ENCODE measurements around the gene SLC40A1.
"Not testable (repeated sequence)": the region's sequence is repeated elsewhere in the genome, so short reads cannot be mapped to it uniquely, and the experiment has no call there.

SLC40A1 gene, protein sequence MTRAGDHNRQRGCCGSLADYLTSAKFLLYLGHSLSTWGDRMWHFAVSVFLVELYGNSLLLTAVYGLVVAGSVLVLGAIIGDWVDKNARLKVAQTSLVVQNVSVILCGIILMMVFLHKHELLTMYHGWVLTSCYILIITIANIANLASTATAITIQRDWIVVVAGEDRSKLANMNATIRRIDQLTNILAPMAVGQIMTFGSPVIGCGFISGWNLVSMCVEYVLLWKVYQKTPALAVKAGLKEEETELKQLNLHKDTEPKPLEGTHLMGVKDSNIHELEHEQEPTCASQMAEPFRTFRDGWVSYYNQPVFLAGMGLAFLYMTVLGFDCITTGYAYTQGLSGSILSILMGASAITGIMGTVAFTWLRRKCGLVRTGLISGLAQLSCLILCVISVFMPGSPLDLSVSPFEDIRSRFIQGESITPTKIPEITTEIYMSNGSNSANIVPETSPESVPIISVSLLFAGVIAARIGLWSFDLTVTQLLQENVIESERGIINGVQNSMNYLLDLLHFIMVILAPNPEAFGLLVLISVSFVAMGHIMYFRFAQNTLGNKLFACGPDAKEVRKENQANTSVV

DNA sequence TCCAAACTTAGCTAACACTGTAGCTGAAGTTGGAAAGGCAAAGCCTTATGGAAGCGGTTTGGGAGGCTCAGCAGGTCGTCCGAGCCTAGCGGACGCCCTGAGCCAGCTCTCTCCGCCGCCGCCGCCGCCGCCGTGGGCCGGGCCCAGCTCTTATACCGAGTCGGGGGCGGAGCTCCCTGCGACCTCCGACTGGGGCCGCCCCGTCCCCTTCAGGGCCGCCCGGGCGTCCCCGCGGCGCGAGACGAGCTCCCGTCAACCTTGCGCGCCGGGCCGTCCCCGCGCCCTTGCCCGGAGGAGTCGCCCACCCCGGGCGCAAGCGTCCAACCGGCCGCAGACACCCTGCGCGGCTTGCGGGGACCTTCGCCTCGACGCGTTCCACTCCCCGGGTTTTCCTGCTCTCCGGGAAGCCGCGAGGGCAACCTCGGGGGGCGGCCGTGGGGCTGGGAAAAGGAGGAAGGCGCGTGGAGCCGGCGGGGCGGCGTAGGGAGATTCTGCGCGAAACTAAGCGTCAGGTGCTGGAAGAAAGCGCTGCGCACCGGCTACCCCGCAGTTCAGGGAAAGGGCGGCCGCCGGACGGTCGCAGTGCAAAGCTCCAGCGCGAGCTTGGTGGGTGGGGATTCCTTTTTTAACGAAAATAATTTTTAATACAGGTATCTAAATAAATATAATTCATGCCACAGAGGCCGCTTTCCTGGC lies at the start of gene SLC40A1:
SLC40A1 (minus strand) TSS at position 129 of the 696 bp plus-strand sequence. CDS start 326 bp downstream, outside the sequence.
- DNase-seq (ENCODE audit: low read depth), result no peak

DNA sequence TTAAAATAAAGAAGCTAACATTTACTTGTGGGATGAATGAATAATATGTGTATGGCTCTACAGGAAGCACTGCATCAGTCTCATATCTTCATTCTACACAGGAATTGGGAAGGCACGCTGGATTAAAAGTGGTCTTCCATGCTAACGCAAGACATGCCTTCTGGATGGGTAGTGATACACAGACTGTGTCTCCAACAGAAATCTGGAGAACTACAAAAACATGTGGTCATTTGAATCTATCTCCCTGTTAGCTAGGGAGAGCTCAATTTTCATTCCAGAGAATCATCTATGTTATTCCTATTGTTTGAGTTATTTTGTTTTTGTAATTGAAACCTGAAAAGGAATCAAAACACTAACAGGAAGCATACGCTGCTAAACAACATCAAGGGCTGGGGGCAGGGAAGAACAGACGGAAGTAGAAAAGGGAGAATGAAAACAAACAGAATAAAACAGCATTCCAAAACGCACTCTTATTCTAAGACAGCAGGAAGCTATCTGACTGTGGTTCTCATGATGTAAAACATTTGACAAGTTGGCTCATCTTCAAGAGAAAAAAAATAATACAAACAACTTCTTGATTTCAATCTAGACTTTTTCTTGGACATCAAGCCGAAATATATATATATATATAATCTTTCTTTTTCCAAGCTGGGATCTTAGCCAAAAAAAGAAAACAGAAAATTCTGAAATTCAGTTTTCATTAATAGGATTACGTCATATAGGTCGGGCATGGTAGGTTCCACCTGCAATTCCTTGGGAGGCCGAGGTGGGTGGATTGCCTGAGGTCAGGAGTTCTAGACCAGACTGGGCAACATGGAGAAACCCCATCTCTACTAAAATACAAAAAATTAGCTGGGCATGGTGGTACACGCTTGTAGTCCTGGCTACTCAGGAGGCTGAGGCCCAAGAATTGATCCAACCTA lies 49.2 kb upstream of the SLC40A1 start:
- DNase-seq (ENCODE audit: low read depth), result no peak

DNA sequence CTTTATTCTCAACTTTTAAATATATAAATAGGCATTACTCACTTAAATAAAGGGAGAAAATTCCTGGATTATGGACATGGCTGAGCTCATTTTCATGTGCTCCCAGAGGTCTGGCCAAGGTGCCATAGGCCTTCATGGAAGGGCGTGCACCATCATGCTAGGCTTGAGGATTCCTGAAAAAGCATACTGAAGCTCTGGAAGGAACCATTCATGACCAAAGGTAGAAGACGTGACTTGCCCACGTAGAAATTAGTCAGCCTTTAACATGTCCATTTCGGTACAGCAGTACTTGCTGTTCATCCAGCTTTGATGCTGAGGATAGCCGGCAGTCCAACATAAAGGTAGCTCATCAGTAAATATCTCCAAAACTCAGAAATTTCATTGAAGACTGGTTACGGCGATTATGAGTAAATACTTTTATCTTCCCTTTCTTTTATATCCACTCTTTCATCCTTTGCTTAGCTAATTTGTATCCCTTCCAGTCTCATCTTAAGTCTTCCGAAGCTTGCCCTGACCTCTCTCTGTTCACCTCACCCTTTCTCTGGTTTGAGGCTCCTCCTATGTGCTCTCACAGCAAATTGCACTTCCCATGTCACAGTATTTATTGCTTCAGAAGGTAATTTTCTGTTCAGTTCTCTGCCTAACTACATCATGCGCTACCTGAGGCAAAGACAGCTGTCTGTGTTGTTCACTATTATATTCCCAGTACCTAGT lies 48.4 kb upstream of the SLC40A1 start:
- no peak for DNase-seq (ENCODE audit: low read depth)

DNA sequence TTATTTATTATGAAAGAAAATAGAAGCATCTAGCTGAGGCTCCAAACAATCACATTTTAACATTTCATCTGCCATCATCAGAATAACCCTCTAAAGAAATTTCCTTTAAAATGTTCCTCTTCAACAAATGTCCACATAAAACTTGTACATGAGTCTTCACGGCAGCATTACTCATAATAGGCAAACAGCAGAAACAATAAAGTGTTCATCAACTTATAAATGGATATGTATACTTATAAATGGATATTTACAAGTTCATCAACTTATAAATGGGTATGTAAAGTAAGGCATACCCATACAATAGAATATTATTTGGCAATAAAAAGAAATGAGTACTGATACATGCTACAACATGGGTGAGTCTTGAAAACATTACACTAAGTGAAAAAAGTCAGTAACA lies 47.2 kb upstream of the SLC40A1 start:
- no peak for DNase-seq (ENCODE audit: low read depth)

DNA sequence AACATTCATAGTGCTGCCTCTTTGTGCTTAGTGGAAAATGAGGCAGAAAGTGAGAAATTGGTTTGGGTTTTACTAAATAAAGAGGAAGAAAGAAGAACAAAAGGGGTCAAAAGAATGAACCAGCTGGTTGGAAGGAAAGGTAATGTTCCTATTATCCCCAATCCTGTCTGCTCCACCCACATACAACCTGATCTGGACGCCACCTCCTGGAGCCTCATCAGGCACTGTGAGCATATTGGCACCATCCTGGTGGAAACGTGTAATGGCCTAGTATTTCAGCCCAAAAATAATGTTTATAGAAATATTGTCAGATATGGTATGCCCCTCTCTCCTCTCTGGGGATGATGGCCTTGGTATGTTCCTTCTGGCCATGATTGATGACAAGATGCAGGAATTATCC lies 45.0 kb upstream of the SLC40A1 start:
- no peak for DNase-seq (ENCODE audit: low read depth)

DNA sequence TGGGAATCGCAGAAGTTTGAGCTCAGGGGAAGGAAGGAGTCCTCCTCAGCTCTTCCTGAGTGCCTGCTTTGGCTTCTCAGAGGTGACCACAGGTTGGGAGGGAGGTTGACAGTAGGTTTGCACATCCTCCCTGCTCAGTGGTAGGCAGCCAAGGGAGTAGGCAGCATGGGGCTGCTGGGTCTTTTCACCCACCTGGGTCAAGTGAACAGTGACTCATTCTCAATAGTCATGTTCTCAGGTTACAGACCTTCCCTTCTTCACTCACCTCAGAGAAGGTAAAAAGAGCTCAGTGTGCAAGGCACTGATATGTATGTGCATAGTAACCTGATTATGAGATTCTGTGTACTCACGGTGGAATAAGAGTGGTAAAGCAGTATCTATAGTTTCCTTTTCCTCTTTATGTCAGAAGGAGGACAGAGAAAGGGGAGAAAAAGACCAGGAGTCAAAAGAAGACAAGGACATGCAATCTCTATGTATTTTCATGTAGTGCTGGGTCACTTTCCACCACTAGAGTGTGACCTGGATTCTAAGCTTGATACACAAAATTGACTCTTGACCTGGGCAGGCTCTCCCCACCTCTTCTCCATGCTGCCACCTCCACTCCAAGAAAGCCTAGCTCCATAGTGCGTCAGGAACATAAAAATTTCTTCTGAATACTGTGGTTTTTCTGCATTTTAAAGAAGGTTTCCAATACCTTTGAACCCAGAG lies 44.2 kb upstream of the SLC40A1 start:
- no peak for DNase-seq (ENCODE audit: low read depth)

DNA sequence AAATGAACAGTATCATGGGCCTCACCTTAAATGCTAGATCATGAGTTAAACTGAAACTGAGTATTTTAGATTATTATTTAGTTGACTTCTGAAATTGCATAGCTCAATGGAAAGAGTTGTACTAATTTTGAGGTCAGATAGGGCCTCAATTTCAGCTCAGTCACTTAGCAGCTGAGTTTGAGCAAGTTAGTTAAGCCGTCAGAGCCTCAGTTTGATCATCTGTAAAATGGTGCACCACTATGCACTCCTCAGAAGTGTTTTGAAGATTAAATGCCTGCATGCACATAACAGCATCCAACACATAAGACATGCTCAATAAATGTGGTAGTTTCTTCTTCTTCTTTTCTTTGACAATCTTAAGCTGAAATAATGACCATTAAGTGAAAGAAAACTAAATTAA lies 42.5 kb upstream of the SLC40A1 start:
- DNase-seq (ENCODE audit: low read depth), result no peak

DNA sequence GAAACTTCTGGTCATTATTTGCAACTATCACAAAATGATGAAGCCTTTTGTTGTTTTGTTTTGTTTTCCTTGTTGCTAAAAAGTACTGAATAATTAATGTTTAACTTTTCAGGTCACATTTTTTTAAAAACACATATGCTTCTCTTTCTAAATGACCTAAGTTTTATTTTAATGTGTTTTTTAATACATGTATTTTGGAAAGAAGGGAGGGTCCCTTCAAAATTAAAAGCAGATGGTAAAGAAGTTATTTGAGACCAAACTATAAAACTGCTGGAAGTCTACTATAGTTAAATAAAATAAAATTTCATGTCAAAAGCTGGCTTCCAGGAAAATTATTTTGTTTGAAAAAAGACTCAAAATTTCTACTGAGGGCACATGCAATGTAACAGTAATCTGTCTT lies 41.2 kb upstream of the SLC40A1 start:
- no peak for DNase-seq (ENCODE audit: low read depth)

DNA sequence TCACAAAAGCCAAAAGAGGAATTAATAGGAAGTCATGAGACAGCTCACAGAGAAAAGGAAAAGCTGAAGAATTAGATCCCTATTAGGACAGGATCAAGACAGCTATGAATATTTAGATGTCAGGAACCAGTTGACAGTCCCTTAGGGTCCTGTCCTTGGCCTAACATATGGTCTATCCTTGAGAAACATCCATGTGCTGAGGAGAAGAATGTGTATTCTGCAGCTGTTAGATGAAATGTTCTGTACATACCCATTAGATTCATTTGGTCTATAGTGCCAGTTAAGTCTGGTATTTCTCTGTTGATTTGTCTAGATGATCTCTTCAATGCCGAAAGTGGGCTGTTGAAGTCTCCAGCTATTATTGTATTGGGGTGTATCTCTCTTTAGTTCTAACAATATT lies 37.6 kb upstream of the SLC40A1 start:
- no peak for DNase-seq (ENCODE audit: low read depth)

DNA sequence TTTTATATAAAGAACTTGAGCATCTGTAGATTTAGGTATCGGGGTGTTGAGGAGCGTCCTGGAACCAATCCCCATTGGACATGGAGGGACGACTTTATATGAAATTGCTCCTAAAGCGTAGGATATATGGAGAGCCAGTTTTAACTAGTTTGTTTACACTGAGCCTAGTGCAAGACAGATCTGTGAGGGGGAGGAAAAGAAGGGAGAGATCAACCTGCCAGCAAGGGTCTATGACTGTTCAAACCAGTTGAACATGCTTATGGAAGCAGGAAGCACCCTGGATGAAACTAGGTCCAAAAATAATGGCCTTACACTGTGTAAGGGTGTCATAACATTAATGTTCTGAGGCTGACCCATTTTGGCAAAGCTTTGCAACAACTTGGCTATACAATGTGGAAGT lies 34.0 kb upstream of the SLC40A1 start:
- DNase-seq (ENCODE audit: low read depth), result no peak

DNA sequence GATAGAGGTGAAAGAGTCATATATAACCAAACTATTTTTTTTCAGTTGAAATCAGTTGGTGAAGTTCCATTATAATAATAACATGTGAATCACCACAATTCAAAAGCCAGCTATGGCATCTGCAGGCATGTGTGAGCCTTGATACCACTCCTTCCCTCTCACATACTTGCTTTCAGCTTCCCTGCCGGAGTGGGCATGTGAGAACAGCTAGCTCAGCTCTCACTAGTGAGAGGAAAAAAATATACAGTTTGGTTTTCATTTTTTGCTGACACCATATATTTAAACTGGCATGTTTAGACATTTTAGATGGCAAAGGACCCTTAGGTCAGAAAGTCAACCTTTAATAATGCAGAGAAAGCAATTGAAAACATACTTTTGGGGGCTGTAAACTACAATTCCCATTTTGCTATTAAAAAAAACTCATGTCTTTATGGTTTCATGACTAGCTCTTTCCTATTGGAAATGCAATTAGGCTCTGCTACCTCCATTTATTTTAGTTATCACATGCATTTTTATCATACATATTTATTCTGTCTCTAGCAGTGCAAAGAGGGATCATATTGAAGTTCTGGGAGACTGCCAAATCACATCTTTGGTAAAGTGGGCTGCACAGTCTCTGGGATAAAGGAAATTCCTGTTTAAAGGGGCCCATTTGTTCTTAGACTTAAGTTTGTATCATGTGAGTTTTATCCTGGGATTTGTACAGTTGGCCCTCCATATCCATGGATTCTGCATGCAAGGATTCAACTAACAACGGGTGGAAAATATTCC lies 33.2 kb upstream of the SLC40A1 start:
- DNase-seq (ENCODE audit: low read depth), result no peak

DNA sequence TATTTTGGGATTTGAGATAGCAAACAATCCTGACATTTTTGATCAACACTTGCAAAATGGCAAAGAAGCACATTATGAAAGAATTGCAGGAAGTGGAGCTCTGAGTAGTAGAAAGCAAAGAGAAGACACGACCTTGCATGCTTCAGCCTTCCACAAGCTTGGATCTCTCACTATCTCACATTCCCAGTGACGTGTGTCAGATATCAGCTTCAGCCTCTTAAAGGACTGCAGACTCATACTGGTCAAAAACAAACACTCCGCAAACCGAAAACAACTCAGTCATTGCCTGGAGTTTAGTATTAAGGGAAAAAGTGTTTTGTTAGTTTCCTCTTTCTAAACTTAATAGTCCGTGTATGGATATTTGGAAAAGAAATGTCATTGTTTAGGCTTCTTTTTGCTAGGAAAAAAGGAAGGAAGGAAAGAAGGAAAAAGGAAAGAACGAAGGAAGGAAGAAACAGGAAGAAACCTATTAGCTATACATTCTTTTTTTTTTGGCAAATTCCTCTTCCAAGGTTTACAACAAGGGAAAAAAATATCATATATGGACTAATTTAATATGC lies 32.6 kb upstream of the SLC40A1 start:
- DNase-seq (ENCODE audit: low read depth), result peak; percentile 91

DNA sequence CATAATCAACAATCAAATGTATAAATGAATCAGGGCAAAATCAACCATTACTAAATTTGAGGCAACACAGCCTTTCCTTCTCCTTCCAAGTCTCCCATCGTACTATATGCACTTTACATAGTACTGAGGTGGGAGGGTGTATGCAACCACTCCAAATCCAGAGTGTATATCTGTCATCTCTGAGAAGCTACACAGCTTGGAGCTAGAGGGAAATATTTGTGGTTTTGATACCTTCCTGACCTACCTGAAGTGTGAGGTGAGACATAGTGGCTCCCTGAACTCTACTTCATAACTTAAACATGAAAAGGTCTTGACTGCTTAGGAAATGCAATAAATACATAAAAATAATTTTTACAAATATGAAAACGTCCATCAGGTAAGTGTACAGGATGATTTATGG lies 30.1 kb upstream of the SLC40A1 start:
- no peak for DNase-seq (ENCODE audit: low read depth)

DNA sequence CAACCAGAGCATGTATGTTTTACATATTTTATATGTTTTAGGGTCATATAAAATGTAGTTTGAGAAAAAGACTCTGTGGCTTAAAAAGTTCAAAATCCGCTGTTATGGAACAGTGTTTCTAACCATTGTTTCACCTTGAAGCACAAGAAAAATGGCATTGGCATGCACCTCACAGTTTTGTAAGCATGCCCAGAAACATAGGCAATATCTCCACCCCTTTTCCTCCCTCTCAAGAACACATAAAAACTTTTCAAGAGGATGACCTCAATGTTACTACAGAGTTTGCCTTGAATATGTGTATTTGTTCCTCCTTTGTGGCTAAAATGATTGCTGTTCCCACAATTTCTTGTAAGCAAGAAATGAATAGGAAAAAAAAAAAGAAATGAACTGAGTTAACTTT lies 29.3 kb upstream of the SLC40A1 start:
- DNase-seq (ENCODE audit: low read depth), result no peak

DNA sequence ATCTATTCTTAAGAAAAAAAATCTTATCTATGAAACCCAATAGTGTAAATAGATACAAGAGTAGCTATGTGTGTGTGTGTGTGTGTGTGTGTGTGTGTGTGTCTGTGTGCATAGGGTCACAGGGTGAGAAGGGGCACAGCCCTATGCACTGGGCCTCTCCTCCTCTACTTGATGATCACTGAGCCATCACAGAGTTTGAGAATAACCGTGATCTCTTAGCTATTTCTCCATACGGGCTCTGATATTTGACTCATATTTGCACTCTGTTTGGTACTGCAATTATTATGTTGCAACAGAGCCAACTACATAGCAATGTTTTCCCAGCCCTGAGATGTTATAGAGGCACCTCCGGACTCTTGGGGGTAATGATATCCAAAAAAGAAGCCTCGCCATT lies 28.8 kb upstream of the SLC40A1 start:
- DNase-seq (ENCODE audit: low read depth), result no peak

DNA sequence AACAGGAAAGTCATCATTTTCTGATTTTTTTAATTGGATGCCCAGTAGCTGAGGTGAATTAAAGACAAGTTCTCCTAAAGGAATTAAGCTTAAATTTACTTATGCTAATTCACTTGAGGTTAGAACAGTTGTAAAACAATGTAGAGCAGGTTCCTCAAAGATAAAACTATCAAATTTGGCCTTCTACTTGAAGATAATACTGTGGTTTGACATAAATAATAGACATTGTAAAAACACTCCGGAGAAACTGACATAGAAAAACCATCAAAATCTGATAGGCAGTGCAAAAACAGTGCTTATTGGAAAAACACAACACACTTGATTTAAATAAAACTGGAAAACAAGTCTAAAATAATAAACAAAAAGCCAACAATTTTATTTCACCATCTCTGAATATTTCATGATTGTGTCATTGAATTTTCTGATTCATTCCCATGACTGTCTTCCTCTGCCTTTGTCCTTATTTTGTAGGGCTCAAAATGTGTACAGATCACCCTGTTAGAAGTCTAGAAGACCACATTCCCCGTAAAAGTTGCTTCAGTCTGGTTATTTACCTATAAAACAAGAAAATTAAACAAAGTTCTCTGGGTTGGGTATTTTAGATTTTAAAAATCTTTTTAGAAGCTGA lies 28.3 kb upstream of the SLC40A1 start:
- DNase-seq (ENCODE audit: low read depth), result no peak

DNA sequence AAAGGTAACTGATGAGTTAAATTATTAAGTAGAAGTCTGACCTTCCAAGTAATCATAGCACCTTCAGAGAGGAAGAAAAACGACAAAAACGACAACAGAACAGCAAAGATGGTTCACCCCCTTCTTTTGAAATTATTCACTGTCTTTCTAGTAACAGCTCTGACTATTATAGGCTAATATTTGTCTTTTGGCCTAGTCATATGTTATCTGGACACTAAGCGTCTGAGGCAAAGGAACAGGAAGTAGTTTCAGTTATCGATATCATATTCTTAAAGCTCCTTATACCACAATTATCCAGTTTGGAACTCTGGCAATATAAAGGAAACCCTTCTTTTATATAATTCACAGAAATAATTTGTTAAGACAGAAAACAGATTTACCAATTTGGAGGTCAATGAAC lies 27.6 kb upstream of the SLC40A1 start:
- DNase-seq (ENCODE audit: low read depth), result no peak

DNA sequence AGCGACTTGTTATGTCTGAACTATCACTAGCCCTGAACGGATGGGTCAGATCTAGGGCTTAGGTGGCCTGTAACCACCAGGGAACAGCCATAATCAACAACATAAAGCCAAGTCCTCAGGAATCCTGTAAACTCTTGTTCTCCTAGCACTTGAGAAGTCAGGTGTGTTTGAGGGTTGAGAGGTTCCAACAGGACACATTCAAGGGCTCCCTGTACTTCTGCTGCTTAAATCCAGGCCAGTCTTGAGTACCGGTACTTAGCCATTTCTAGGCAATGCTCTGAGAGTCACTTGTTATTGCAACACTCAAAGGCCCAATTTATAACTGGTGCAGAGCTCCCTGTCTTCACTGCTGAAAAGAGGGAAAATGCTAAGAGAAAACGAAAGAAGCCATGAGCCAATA lies 21.6 kb upstream of the SLC40A1 start:
- DNase-seq (ENCODE audit: low read depth), result no peak

DNA sequence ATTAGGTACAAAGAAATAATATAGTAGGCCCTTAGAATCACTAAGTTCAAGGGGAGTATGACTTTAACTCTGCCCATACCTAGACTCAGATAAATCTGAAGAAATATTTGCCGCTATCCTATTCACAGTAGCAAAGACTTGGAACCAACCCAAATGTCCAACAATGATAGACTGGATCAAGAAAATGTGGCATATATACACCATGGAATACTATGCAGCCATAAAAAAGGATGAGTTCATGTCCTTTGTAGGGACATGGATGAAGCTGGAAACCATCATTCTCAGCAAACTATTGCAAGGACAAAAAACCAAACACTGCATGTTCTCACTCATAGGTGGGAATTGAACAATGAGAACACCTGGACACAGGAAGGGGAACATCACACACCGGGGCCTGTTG lies 21.1 kb upstream of the SLC40A1 start:
- DNase-seq (ENCODE audit: low read depth), result not testable (repeated sequence)

All from non-pigmented ciliary epithelial cell (primary cell).